HG02610 (cell line): Measurements from ENCODE around the gene PARD3.

Experiments used
- ATAC-seq: cut with Tn5 transposase; IDR thresholded peaks from one replicate; pipeline ENCODE4 v1.9.1; 2021; ENCODE audit warnings: mild to moderate bottlenecking, moderate library complexity; ENCODE audit not compliant: unreplicated experiment

The PARD3 gene

GRCh38 chr10:34155812-34156211, 659.3 kb downstream of the PARD3 start:
- no peak for ATAC-seq

- no peak for ATAC-seq
Measured at GRCh38 chr10:34154383-34154900, 660.7 kb downstream of the PARD3 start.

- ATAC-seq = no peak
Measured at GRCh38 chr10:34153663-34154382, 661.3 kb downstream of the PARD3 start.

- no peak for ATAC-seq
Measured at GRCh38 chr10:34152434-34152833, 662.7 kb downstream of the PARD3 start.

- ATAC-seq = no peak
Measured at GRCh38 chr10:34151931-34152330, 663.2 kb downstream of the PARD3 start.

GRCh38 chr10:34151481-34151880, 663.6 kb downstream of the PARD3 start:
- no peak for ATAC-seq

GRCh38 chr10:34150103-34150502, 665.0 kb downstream of the PARD3 start:
- no peak for ATAC-seq

- no peak for ATAC-seq
Measured at GRCh38 chr10:34148305-34148657, 666.8 kb downstream of the PARD3 start.

GRCh38 chr10:34147641-34148304, 667.3 kb downstream of the PARD3 start:
- ATAC-seq = no peak

- no peak for ATAC-seq
Measured at GRCh38 chr10:34145715-34146114, 669.4 kb downstream of the PARD3 start.

- ATAC-seq = no peak
Measured at GRCh38 chr10:34143466-34143865, 671.6 kb downstream of the PARD3 start.

- ATAC-seq = no peak
Measured at GRCh38 chr10:34141032-34141680, 673.9 kb downstream of the PARD3 start.

GRCh38 chr10:34139559-34139958, 675.5 kb downstream of the PARD3 start:
- ATAC-seq = no peak

- ATAC-seq = no peak
Measured at GRCh38 chr10:34137955-34138354, 677.1 kb downstream of the PARD3 start.

- ATAC-seq = no peak
Measured at GRCh38 chr10:34137201-34137600, 677.9 kb downstream of the PARD3 start.

GRCh38 chr10:34135515-34135914, 679.6 kb downstream of the PARD3 start:
- peak; percentile 70 for ATAC-seq

GRCh38 chr10:34134602-34135001, 680.5 kb downstream of the PARD3 start:
- no peak for ATAC-seq

GRCh38 chr10:34133406-34133805, 681.7 kb downstream of the PARD3 start:
- no peak for ATAC-seq

- no peak for ATAC-seq
Measured at GRCh38 chr10:34131152-34131551, 683.9 kb downstream of the PARD3 start.

- ATAC-seq = no peak
Measured at GRCh38 chr10:34127676-34128075, 687.4 kb downstream of the PARD3 start.

- ATAC-seq = no peak
Measured at GRCh38 chr10:34126371-34127151, 688.5 kb downstream of the PARD3 start.
